HG02943 (cell line): ENCODE results near the gene MRGPRX3.

ENCODE experiments used
- ATAC-seq: cut with Tn5 transposase; IDR thresholded peaks from one replicate; pipeline ENCODE4 v1.9.1; 2021; ENCODE audit warnings: mild to moderate bottlenecking, low read depth, moderate library complexity; ENCODE audit not compliant: unreplicated experiment

Gene MRGPRX3

GRCh38 chr11:18151581-18151980 is 19.2 kb downstream of the MRGPRX3 start:
- ATAC-seq = no peak

- no peak for ATAC-seq
These were observed 36.0 kb downstream of the MRGPRX3 start for GRCh38 chr11:18168372-18168771.

GRCh38 chr11:18171377-18172000 is 39.1 kb downstream of the MRGPRX3 start:
- ATAC-seq = no peak

- no peak for ATAC-seq
These were observed 40.3 kb downstream of the MRGPRX3 start, which contains the start of gene MRGPRX4 for GRCh38 chr11:18172666-18173065. Gene MRGPRX4, plus strand, starts transcription at chr11:18172837. Its CDS starts 420 bp downstream, at chr11:18173257.

GRCh38 chr11:18173225-18173866 is 41.0 kb downstream of the MRGPRX3 start:
- ATAC-seq = no peak
